Activated T-cell treated with anti-CD3 and anti-CD28 coated beads for 24 hours (primary cell): ENCODE measurements around the gene ACER2.
"Not testable (repeated sequence)": the region's sequence is repeated elsewhere in the genome, so short reads cannot be mapped to it uniquely, and the experiment has no call there.

ENCODE experiments used
- DNase-seq: peaks from one replicate; pipeline ENCODE4 v3.0.0-alpha.2; 2020; ENCODE audit warnings: low read depth

ACER2 gene

GRCh38 chr9:19408693-19409400 lies at the start of gene ACER2:
ACER2 (plus strand) TSS chr9:19409009; CDS start chr9:19409085, 76 bp downstream.
- peak; percentile 92 for DNase-seq

GRCh38 chr9:19369107-19369506 lies 39.7 kb upstream of the ACER2 start:
- no peak for DNase-seq

- DNase-seq: no peak
Measured at GRCh38 chr9:19371942-19372341, 36.9 kb upstream of the ACER2 start.

GRCh38 chr9:19372567-19372966 lies 36.2 kb upstream of the ACER2 start:
- no peak for DNase-seq

GRCh38 chr9:19373527-19373926 lies 35.3 kb upstream of the ACER2 start:
- DNase-seq: no peak

GRCh38 chr9:19375538-19375937 lies 33.3 kb upstream of the ACER2 start:
- DNase-seq: no peak

- DNase-seq: no peak
Measured at GRCh38 chr9:19376931-19377330, 31.9 kb upstream of the ACER2 start.

GRCh38 chr9:19378164-19378563 lies 30.6 kb upstream of the ACER2 start:
- DNase-seq: no peak

GRCh38 chr9:19378647-19379046 lies 30.2 kb upstream of the ACER2 start:
- no peak for DNase-seq

- DNase-seq: no peak
Measured at GRCh38 chr9:19379283-19379682, 29.5 kb upstream of the ACER2 start.

- no peak for DNase-seq
Measured at GRCh38 chr9:19379697-19380046, 29.1 kb upstream of the ACER2 start.

- DNase-seq: no peak
Measured at GRCh38 chr9:19380826-19381075, 28.1 kb upstream of the ACER2 start.

- no peak for DNase-seq
Measured at GRCh38 chr9:19381656-19382055, 27.2 kb upstream of the ACER2 start.

- DNase-seq: not testable (repeated sequence)
Measured at GRCh38 chr9:19385212-19385611, 23.6 kb upstream of the ACER2 start.

GRCh38 chr9:19385786-19386501 lies 22.9 kb upstream of the ACER2 start:
- DNase-seq: no peak

- DNase-seq: no peak
Measured at GRCh38 chr9:19386502-19387044, 22.2 kb upstream of the ACER2 start.

GRCh38 chr9:19387317-19387716 lies 21.5 kb upstream of the ACER2 start:
- DNase-seq: no peak

GRCh38 chr9:19389539-19389938 lies 19.3 kb upstream of the ACER2 start:
- not testable (repeated sequence) for DNase-seq

GRCh38 chr9:19397845-19398244 lies 11.0 kb upstream of the ACER2 start:
- DNase-seq: no peak

- DNase-seq: not testable (repeated sequence)
Measured at GRCh38 chr9:19403231-19403630, 5.6 kb upstream of the ACER2 start.

- DNase-seq: no peak
Measured at GRCh38 chr9:19404283-19405075, 4.3 kb upstream of the ACER2 start.

- no peak for DNase-seq
Measured at GRCh38 chr9:19405771-19406170, 3.0 kb upstream of the ACER2 start.

GRCh38 chr9:19408316-19408692 lies 505 bp upstream of the ACER2 start:
- no peak for DNase-seq
